ENCODE results near the gene AOX1.

GRCh38 chr2:200673191-200673590, 87.4 kb downstream of the AOX1 start:
- TF ChIP-seq, protein P1, sequence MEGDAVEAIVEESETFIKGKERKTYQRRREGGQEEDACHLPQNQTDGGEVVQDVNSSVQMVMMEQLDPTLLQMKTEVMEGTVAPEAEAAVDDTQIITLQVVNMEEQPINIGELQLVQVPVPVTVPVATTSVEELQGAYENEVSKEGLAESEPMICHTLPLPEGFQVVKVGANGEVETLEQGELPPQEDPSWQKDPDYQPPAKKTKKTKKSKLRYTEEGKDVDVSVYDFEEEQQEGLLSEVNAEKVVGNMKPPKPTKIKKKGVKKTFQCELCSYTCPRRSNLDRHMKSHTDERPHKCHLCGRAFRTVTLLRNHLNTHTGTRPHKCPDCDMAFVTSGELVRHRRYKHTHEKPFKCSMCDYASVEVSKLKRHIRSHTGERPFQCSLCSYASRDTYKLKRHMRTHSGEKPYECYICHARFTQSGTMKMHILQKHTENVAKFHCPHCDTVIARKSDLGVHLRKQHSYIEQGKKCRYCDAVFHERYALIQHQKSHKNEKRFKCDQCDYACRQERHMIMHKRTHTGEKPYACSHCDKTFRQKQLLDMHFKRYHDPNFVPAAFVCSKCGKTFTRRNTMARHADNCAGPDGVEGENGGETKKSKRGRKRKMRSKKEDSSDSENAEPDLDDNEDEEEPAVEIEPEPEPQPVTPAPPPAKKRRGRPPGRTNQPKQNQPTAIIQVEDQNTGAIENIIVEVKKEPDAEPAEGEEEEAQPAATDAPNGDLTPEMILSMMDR (IDR thresholded peaks at IDR 0.05) = no peak
- TF ChIP-seq POLR2A (IDR thresholded peaks at IDR 0.05) = no peak
